Central memory CD8-positive, alpha-beta T cell (primary cell): Measurements from ENCODE around the gene AXIN1.
"Not testable (repeated sequence)": the region's sequence is repeated elsewhere in the genome, so short reads cannot be mapped to it uniquely, and the experiment has no call there.

Source experiments
- ATAC-seq: fragments of 150-1000 bp; cut with Tn5 transposase; replicated peaks from 2 replicates; pipeline ENCODE4 v1.10.0; 2022; ENCODE audit warnings: mild to moderate bottlenecking, moderate FRiP score, moderate number of reproducible peaks; ENCODE audit not compliant: poor library complexity, severe bottlenecking; ENCODE audit errors: extremely low read depth
- DNase-seq, 2 donors: peaks; one replicate each; pipeline ENCODE4 v3.0.0; 2021; ENCODE audit warnings: low spot score in 2 of 2
- H3K27ac Mint-ChIP-seq: one replicate; pipeline ENCODE4 v1.8.0; 2022; ENCODE audit warnings: low read depth, mild to moderate bottlenecking, moderate library complexity, mixed read lengths
- H3K27me3 Mint-ChIP-seq: one replicate; pipeline ENCODE4 v1.8.0; 2022; ENCODE audit warnings: mixed read lengths
- H3K36me3 Mint-ChIP-seq: one replicate; pipeline ENCODE4 v1.8.0; 2022; ENCODE audit warnings: mild to moderate bottlenecking, moderate library complexity, mixed read lengths; ENCODE audit not compliant: insufficient read depth
- H3K4me1 Mint-ChIP-seq: one replicate; pipeline ENCODE4 v1.8.0; 2022; ENCODE audit warnings: mixed read lengths
- H3K4me3 Mint-ChIP-seq: one replicate; pipeline ENCODE4 v1.8.0; 2022; ENCODE audit warnings: mild to moderate bottlenecking, moderate library complexity, mixed read lengths
- H3K9me3 Mint-ChIP-seq: one replicate; pipeline ENCODE4 v1.8.0; 2022; ENCODE audit warnings: mixed read lengths

AXIN1 gene

DNA sequence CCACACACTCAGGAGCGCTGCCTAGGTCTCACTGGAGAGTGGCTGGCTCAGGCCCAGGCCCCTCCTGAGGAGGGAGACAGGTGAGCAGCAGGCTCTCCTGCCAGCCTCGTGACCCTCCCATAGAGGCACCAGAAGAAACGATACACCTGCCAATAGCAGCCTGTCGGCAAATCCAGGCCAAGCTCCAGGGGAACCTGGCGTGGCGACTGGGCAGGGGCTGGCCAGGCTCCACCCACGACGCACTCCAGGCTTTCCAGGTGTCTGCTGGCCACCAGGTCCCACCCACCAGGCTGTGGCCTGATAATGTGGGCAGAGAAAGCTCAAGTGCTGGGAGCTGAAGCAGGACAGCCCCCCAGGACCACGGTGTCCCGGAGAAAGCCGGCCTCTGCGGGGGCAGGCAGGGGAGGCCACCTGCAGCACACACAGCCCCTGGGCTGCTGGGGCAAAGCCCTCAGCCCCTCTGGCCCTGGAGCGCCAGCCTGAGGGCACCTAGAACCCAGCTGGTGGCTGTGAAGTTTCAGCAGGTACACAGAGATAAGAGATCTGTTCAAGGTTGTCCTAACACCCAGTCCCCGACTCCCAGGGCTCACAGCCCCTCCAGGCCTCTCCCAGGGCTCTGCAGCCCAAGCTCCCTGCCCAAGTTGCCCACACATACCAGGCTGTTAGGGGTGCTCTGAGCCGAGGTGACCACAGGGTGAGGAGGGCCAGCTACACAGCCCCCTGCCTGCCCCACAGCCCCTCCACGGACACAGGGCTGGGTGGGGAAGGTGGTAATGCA, 26.8 kb upstream of the AXIN1 start:
- DNase-seq = no peak
- no peaks in the 10 kb centered on the region for H3K27me3 Mint-ChIP-seq
- H3K9me3 Mint-ChIP-seq = no peaks in the 10 kb centered on the region
- no peak for ATAC-seq
- peak overlapping the region; percentile 77 for H3K4me3 Mint-ChIP-seq
- peaks cover 6% of the 10 kb centered on the region for H3K36me3 Mint-ChIP-seq
- peaks cover 13% of the 10 kb centered on the region for H3K4me1 Mint-ChIP-seq
- peak overlapping the region; percentile 38 for H3K27ac Mint-ChIP-seq

GRCh38 chr16:378821-379182, 26.3 kb upstream of the AXIN1 start:
- Mint-ChIP-seq H3K36me3 (peaks cover 6% of the 10 kb centered on the region), H3K4me3 (peak overlapping the region; percentile 77), H3K9me3 (no peaks in the 10 kb centered on the region), H3K27ac (no peak overlapping the region), H3K4me1 (peaks cover 13% of the 10 kb centered on the region), H3K27me3 (no peaks in the 10 kb centered on the region)
- ATAC-seq (no peak), DNase-seq (no peak)

GRCh38 chr16:378113-378820, 25.7 kb upstream of the AXIN1 start:
- not testable (repeated sequence) for H3K36me3 Mint-ChIP-seq, H3K27ac Mint-ChIP-seq, DNase-seq, H3K4me1 Mint-ChIP-seq, ATAC-seq, H3K27me3 Mint-ChIP-seq, H3K4me3 Mint-ChIP-seq, H3K9me3 Mint-ChIP-seq

- DNase-seq = no peak
- ATAC-seq = no peak
- Mint-ChIP-seq H3K9me3 (no peaks in the 10 kb centered on the region), H3K4me1 (peaks cover 6% of the 10 kb centered on the region), H3K27me3 (no peaks in the 10 kb centered on the region), H3K27ac (no peak overlapping the region), H3K36me3 (peaks cover 9% of the 10 kb centered on the region), H3K4me3 (no peak overlapping the region)
Measured at GRCh38 chr16:377419-377951, 25.0 kb upstream of the AXIN1 start.

DNA sequence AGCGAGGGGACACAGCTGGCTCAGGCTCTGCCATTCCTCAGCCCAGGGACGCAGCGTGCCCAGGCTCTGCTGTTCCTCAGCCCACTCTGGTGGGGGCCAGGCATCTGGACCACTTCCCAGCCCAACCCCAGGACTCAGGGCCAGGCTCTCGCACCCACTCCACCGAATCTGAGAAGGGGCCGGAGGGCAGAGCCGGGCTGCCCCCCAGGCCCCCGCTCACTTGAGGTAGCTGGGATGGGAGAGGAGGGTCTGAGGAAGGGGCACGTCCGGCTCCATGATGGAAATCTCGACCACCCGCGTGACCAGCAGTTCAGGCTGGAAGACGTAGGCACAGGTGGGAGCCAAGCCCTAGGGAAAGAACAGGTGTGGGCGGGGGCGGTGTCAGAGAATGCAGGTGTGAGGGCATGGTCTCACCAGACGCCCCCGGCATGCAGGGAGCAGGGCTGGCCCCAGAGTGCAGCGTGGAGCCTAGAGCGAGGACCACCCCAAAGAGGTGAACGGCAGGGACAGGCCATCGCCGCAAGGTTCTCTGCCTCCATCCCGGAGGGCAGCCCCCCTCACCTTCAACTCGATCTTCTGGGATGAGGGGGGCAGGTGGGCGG, 24.4 kb upstream of the AXIN1 start:
- no peaks in the 10 kb centered on the region for H3K9me3 Mint-ChIP-seq
- H3K4me3 Mint-ChIP-seq = no peak overlapping the region
- H3K27me3 Mint-ChIP-seq = no peaks in the 10 kb centered on the region
- peaks cover 10% of the 10 kb centered on the region for H3K36me3 Mint-ChIP-seq
- peaks cover 6% of the 10 kb centered on the region for H3K4me1 Mint-ChIP-seq
- H3K27ac Mint-ChIP-seq = no peak overlapping the region
- no peak for DNase-seq
- ATAC-seq = no peak

DNA sequence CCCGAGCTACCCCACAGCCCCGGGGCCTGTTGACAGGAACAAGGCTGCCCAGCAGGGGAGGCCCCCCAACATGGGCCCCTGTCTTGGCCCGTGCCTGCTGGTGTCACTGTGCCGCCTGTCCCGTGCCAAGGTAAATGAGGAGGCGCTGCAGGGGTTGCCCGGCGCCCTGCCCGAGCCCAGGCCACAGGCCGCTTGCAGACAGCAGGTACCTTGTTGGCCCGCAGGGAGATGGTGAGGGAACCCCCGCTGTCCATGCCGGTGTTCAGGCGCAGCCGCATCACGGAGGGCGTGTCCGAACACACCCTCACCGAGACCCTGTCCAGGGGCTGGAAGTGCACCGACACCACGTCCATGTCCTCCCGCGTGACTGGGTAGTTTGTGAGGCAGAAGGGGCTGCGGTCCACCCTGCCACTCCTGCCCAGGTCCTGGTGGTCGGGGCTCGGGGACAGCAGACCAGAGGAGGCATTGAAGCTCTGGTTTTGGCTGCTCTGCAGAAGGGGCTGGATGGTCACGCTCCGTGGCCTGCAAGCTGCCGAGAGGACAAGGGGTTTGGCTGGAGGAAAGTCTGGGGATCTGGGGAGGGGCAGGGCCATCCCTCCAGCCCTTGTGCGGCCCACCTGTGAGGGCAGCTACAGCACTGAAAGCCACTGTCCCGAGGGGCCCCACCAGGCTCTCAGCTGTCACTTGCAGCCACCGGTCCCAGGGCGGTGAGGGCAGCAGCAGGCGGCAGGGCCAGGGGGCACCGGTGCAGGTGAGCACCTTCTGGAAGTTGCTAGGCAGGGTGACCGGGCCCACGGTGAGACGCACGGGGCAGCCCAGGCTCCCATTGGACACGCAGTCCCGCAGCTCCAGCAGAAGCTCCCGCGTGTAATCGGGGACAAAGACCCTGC, 23.6 kb upstream of the AXIN1 start:
- no peaks in the 10 kb centered on the region for H3K9me3 Mint-ChIP-seq
- H3K27me3 Mint-ChIP-seq = no peaks in the 10 kb centered on the region
- DNase-seq (no peak), ATAC-seq (no peak)
- no peak overlapping the region for H3K4me3 Mint-ChIP-seq
- H3K36me3 Mint-ChIP-seq = peaks cover 11% of the 10 kb centered on the region
- no peak overlapping the region for H3K27ac Mint-ChIP-seq
- peaks cover 6% of the 10 kb centered on the region for H3K4me1 Mint-ChIP-seq

GRCh38 chr16:375212-375611, 22.7 kb upstream of the AXIN1 start:
- Mint-ChIP-seq H3K27ac (no peak overlapping the region), H3K27me3 (no peaks in the 10 kb centered on the region), H3K9me3 (no peaks in the 10 kb centered on the region), H3K4me3 (no peak overlapping the region), H3K36me3 (peaks cover 14% of the 10 kb centered on the region), H3K4me1 (peaks cover 13% of the 10 kb centered on the region)
- no peak for ATAC-seq
- DNase-seq = no peak

DNA sequence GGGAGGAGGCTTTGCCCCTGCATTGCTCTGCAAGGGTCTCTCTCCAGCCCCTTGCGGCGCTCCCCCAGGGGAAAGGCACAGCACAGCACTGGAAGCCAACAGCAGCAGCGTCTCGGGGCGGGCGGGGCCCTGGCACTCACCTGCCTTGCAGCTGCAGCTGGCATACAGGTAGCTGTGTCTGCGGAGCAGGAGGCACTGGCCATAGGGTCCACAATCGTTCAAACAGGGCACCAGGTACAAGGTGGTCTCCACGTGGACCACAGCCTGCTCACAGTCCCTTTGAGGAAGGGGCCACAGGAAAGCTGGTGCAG, 22.0 kb upstream of the AXIN1 start:
- no peak overlapping the region for H3K27ac Mint-ChIP-seq
- H3K4me3 Mint-ChIP-seq = no peak overlapping the region
- peaks cover 14% of the 10 kb centered on the region for H3K36me3 Mint-ChIP-seq
- H3K9me3 Mint-ChIP-seq = no peaks in the 10 kb centered on the region
- ATAC-seq = no peak
- no peaks in the 10 kb centered on the region for H3K27me3 Mint-ChIP-seq
- no peak for DNase-seq
- peaks cover 9% of the 10 kb centered on the region for H3K4me1 Mint-ChIP-seq

- H3K4me3 Mint-ChIP-seq = no peak overlapping the region
- H3K27ac Mint-ChIP-seq = peak overlapping the region; percentile 69
- no peaks in the 10 kb centered on the region for H3K9me3 Mint-ChIP-seq
- H3K27me3 Mint-ChIP-seq = no peaks in the 10 kb centered on the region
- peaks cover 14% of the 10 kb centered on the region for H3K36me3 Mint-ChIP-seq
- DNase-seq (no peak), ATAC-seq (no peak)
- peaks cover 9% of the 10 kb centered on the region for H3K4me1 Mint-ChIP-seq
Measured at GRCh38 chr16:373848-374615, 21.5 kb upstream of the AXIN1 start.

GRCh38 chr16:373020-373598, 20.6 kb upstream of the AXIN1 start:
- Mint-ChIP-seq H3K36me3 (peaks cover 19% of the 10 kb centered on the region), H3K4me1 (peaks cover 9% of the 10 kb centered on the region), H3K9me3 (no peaks in the 10 kb centered on the region), H3K4me3 (no peak overlapping the region), H3K27me3 (no peaks in the 10 kb centered on the region), H3K27ac (peak overlapping the region; percentile 69)
- ATAC-seq (no peak), DNase-seq (no peak)

GRCh38 chr16:372302-372983, 19.9 kb upstream of the AXIN1 start:
- Mint-ChIP-seq H3K9me3 (no peaks in the 10 kb centered on the region), H3K27me3 (no peaks in the 10 kb centered on the region), H3K36me3 (peaks cover 19% of the 10 kb centered on the region), H3K4me1 (peaks cover 9% of the 10 kb centered on the region), H3K4me3 (no peak overlapping the region), H3K27ac (no peak overlapping the region)
- ATAC-seq (no peak), DNase-seq (no peak)
